ENCODE measurements around the gene HECTD1.

DNA sequence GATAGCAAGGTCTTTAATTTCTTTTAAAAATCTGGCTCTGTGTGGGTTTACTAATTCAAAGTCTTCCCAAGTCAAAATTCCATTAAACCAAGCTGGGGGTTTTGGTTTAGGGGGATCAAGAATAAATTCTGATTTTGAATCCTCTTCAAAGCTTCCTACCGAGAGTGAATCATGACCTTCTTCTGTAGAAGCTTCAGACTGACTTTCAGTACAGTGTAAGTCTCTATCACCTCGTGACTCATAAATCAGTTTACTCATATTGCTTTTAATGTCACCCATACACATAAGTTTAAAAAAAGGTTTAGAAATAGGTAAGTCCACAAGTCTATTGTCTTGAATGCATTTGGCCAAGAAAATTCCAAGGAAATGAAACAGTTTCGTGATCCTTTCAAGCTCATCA, 100.8 kb downstream of the HECTD1 start:
- TF ChIP-seq CTCF (IDR thresholded peaks at IDR 0.05) (no peak), POLR2A (IDR thresholded peaks at IDR 0.05) (no peak)

Measured in lower leg skin (tissue), 3 donors.